Ishikawa (cell line): ENCODE results near the gene HCFC1R1.
A peak's percentile ranks its signal among the peaks of the same experiment; 100 is the strongest.

ENCODE experiments used
- CEBPB ChIP-seq: IDR thresholded peaks from 2 replicates; pipeline ENCODE4 v1.6.1; 2012
- CREB1 ChIP-seq: IDR thresholded peaks from 2 replicates; pipeline ENCODE4 v1.6.1; 2012; ENCODE audit warnings: low read depth
- EGR1 ChIP-seq: IDR thresholded peaks from 2 replicates; pipeline ENCODE4 v1.6.1; 2012
- EP300 ChIP-seq: IDR thresholded peaks from 2 replicates; pipeline ENCODE4 v1.6.1; 2012; ENCODE audit warnings: borderline replicate concordance
- FOXM1 ChIP-seq: IDR thresholded peaks from 2 replicates; pipeline ENCODE4 v1.6.1; 2012; ENCODE audit warnings: low read depth, borderline replicate concordance
- NFIC ChIP-seq: IDR thresholded peaks from 2 replicates; pipeline ENCODE4 v1.6.1; 2012
- RAD21 ChIP-seq: IDR thresholded peaks from 2 replicates; pipeline ENCODE4 v1.6.1; 2012; ENCODE audit warnings: low read depth
- TAF1 ChIP-seq: IDR thresholded peaks from 2 replicates; pipeline ENCODE4 v1.6.1; 2012; ENCODE audit warnings: low read depth, mild to moderate bottlenecking
- TCF12 ChIP-seq: IDR thresholded peaks from 2 replicates; pipeline ENCODE4 v1.6.1; 2012; ENCODE audit warnings: low read depth
- TEAD4 ChIP-seq: IDR thresholded peaks from 2 replicates; pipeline ENCODE4 v1.6.1; 2012
- YY1 ChIP-seq: IDR thresholded peaks from 2 replicates; pipeline ENCODE4 v1.6.1; 2012; ENCODE audit warnings: low read depth
- ZBTB7A ChIP-seq: IDR thresholded peaks from 2 replicates; pipeline ENCODE4 v1.6.1; 2012; ENCODE audit warnings: low read depth
- TF ChIP-seq, protein P1 (sequence below): IDR thresholded peaks from 2 replicates; pipeline ENCODE4 v1.6.1; 2012
- TF ChIP-seq, protein P2 (sequence below): IDR thresholded peaks from 2 replicates; pipeline ENCODE4 v1.6.1; 2012; ENCODE audit warnings: low read depth, mild to moderate bottlenecking
- TF ChIP-seq, protein P3 (sequence below): IDR thresholded peaks from 2 replicates; pipeline ENCODE4 v1.6.1; 2012

Gene HCFC1R1

DNA sequence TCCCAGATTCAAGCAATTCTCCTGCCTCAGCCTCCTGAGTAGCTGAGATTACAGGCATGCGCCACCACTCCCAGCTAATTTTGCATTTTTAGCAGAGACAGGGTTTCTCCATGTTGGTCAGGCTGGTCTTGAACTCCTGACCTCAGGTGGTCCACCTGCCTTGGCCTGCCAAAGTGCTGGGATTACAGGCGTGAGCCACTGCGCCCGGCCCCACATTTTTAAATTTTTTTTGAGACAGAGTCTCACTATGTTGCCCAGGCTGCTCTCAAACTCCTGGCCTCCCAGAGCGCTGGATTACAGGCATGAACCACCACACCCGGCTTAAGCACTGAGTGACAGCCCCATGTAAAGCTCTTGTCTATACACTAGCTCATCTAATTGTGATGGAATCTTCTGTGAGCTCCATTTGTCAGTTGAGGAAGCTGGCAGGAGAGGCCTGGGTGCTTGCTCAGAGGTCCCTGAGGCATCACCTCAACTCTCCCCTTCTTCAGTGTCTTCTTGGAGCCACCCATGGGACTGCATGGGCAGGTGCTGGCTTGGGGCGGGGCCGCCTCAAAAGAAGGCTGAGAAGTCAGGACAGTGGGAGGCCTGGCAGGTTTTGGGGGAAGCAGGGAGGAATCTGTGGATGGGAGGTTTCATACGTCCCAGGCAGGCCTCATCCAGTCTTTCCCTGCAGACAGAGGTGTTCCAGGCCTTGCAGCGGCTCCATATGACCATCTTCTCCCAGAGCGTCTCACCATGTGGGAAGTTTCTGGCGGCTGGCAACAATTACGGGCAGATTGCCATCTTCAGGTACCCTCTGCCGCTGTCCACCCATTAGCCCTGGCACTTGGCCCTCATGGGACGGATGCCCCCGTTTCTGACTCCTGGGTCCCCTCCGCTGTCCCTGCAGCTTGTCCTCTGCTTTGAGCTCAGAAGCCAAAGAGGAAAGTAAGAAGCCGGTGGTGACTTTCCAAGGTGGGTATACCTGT, 1.6 kb upstream of the HCFC1R1 start:
- TF ChIP-seq FOXM1, result no peak
- TF ChIP-seq RAD21, result no peak
- no peak for TF ChIP-seq ZBTB7A

DNA sequence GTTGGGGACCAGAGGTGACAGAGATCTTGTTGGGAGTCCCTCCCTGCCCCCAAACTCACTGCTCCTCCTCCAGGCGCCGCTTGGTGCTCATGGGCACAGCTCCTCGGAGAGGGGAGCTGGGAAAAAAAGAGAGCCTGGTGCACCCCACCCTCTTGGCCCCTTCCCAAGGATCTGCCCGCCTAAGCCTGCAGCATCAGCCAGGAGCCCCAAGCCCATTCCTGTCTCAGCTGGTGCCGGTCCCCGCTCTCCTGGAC, 400 bp downstream of the HCFC1R1 start:
- TF ChIP-seq TAF1 (no peak), TCF12 (no peak), EGR1 (no peak), ZBTB7A (no peak), CREB1 (0 out of 2 replicates have a peak, but pooled peaks have one; percentile 18), EP300 (no peak; the same call in 1 of the 2 replicates), RAD21 (no peak), CEBPB (no peak), YY1 (no peak), NFIC (peak; percentile 77), TEAD4 (no peak; the same call in 1 of the 2 replicates), FOXM1 (no peak)
- TF ChIP-seq, protein P1, sequence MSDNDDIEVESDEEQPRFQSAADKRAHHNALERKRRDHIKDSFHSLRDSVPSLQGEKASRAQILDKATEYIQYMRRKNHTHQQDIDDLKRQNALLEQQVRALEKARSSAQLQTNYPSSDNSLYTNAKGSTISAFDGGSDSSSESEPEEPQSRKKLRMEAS, result no peak
- TF ChIP-seq, protein P2, sequence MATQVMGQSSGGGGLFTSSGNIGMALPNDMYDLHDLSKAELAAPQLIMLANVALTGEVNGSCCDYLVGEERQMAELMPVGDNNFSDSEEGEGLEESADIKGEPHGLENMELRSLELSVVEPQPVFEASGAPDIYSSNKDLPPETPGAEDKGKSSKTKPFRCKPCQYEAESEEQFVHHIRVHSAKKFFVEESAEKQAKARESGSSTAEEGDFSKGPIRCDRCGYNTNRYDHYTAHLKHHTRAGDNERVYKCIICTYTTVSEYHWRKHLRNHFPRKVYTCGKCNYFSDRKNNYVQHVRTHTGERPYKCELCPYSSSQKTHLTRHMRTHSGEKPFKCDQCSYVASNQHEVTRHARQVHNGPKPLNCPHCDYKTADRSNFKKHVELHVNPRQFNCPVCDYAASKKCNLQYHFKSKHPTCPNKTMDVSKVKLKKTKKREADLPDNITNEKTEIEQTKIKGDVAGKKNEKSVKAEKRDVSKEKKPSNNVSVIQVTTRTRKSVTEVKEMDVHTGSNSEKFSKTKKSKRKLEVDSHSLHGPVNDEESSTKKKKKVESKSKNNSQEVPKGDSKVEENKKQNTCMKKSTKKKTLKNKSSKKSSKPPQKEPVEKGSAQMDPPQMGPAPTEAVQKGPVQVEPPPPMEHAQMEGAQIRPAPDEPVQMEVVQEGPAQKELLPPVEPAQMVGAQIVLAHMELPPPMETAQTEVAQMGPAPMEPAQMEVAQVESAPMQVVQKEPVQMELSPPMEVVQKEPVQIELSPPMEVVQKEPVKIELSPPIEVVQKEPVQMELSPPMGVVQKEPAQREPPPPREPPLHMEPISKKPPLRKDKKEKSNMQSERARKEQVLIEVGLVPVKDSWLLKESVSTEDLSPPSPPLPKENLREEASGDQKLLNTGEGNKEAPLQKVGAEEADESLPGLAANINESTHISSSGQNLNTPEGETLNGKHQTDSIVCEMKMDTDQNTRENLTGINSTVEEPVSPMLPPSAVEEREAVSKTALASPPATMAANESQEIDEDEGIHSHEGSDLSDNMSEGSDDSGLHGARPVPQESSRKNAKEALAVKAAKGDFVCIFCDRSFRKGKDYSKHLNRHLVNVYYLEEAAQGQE, result no peak
- TF ChIP-seq, protein P3, sequence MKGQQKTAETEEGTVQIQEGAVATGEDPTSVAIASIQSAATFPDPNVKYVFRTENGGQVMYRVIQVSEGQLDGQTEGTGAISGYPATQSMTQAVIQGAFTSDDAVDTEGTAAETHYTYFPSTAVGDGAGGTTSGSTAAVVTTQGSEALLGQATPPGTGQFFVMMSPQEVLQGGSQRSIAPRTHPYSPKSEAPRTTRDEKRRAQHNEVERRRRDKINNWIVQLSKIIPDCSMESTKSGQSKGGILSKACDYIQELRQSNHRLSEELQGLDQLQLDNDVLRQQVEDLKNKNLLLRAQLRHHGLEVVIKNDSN, result no peak

DNA sequence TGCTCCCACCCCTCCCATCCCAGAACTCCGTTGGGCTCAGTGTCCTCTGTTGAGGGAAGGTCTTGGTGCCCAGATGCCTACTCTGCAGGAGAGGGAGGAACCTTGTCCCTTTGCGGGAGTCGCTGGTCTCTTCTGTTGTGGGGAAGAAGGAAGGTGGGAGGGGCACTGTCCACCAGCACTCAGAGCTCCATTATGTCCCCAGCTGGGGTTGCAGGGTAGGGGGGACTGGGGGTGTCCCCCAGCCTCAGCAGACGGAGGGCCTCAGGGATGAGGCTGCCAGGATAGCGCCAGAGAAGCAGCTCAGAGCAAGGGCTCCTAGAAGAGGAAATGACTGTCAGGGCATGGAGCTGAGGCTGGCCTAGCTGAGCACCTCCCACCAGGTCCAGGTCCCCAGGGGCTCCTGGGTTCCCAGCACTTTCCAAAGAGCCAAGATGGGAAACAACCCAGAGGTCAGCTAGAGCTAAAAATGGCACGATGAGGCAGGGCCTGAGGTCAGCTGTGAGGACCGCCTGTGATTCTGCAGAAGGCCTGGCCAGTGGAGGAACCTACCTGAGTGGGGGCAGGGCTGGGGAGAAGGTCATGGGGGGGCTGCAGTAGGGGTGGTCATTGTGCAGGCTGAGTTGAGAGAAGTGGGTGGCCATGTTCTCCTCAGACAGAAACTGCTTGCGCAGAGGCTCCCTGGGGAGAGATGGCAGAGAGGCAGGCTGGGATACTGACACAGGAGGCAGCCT, 893 bp downstream of the HCFC1R1 start:
- TF ChIP-seq NFIC (no peak), TAF1 (no peak; the same call in 1 of the 2 replicates), FOXM1 (no peak), ZBTB7A (no peak), EP300 (no peak), TCF12 (0 out of 2 replicates have a peak, but pooled peaks have one; percentile 5), YY1 (peak; percentile 64), CEBPB (no peak), RAD21 (no peak; the same call in 1 of the 2 replicates)
- TF ChIP-seq, protein P2, result no peak
- TF ChIP-seq, protein P1, result no peak

DNA sequence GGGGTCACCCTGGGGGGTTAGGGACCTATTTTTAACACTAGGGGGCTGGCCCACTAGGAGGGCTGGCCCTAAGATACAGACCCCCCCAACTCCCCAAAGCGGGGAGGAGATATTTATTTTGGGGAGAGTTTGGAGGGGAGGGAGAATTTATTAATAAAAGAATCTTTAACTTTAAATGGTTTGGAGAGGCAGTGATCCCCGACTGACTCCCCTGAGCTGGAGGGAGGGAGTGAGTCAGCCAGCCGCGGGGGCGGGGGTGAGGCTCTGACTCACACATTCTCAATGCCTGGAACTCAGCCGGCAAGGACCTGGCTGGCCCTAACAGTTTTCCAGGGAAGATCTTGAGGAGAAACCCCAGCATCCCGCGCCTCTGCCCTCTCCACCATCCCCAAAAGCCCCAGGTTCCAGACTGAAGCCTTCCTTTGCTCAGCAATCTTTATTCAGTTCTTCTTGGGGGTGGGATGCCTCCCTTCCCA, 1.5 kb downstream of the HCFC1R1 start:
- TF ChIP-seq TAF1 (no peak; the same call in 1 of the 2 replicates), TCF12 (peak; percentile 75), CEBPB (no peak), EP300 (peak; percentile 85), EGR1 (peak; percentile 95), NFIC (peak; percentile 68), TEAD4 (peak; percentile 98), FOXM1 (no peak; the same call in 1 of the 2 replicates), YY1 (no peak)
- TF ChIP-seq, protein P3, result no peak

DNA sequence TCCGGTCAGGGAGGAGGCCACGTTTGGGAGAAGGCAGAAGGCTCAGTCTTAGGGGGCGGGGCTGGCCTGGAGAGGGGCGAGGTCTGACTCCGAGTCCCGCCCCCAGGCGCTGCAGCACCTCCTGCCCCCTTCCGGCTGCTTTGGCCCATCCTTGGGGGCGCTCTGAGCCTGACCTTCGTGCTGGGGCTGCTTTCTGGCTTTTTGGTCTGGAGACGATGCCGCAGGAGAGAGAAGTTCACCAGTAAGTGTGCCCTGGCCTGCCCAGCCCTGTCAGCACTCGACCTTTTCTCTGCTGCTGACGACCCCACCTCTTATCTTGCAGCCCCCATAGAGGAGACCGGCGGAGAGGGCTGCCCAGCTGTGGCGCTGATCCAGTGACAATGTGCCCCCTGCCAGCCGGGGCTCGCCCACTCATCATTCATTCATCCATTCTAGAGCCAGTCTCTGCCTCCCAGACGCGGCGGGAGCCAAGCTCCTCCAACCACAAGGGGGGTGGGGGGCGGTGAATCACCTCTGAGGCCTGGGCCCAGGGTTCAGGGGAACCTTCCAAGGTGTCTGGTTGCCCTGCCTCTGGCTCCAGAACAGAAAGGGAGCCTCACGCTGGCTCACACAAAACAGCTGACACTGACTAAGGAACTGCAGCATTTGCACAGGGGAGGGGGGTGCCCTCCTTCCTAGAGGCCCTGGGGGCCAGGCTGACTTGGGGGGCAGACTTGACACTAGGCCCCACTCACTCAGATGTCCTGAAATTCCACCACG, 2.1 kb downstream of the HCFC1R1 start:
- TF ChIP-seq TCF12 (peak; percentile 80), EGR1 (peak; percentile 54; the same call in 1 of the 2 replicates), NFIC (peak; percentile 73), TEAD4 (peak; percentile 74), CEBPB (peak; percentile 9; the same call in 1 of the 2 replicates), FOXM1 (peak; percentile 50), YY1 (peak; percentile 47; the same call in 1 of the 2 replicates), EP300 (peak; percentile 89), RAD21 (no peak)
- TF ChIP-seq, protein P3, result 0 out of 2 replicates have a peak, but pooled peaks have one; percentile 14
- TF ChIP-seq, protein P1, result no peak; the same call in 1 of the 2 replicates
